Aorta (tissue), 5 donors: ENCODE measurements around the gene CRYGA. TPM values are rescaled to one million over a fixed set of nuclear protein-coding genes. Genes with fewer than 3 reads are reported as not detected.
"Not testable (repeated sequence)": the region's sequence is repeated elsewhere in the genome, so short reads cannot be mapped to it uniquely, and the experiment has no call there.

Experiments used
- ATAC-seq: fragments of 200-7000 bp; cut with Tn5 transposase; one replicate; pipeline ENCODE4 v1.9.1; 2022; ENCODE audit warnings: moderate library complexity; ENCODE audit not compliant: low FRiP score
- DNase-seq, 2 donors: peaks; one replicate each; pipeline ENCODE4 v3.0.0-alpha.2; 2020
- H3K27ac ChIP-seq, 2 donors: one replicate each; pipeline ENCODE4 v1.5.1; 2013; ENCODE audit warnings: low read length in 2 of 2, mild to moderate bottlenecking in 2 of 2, moderate library complexity in 2 of 2, control low read depth in 1 of 2, inconsistent platforms in 1 of 2, low read depth in 1 of 2
- H3K27me3 ChIP-seq, 2 donors: one replicate each; pipeline ENCODE4 v1.6.1; 2013; ENCODE audit warnings: control low read depth in 1 of 2, low read length in 1 of 2, mild to moderate bottlenecking in 1 of 2, moderate library complexity in 1 of 2; ENCODE audit not compliant: insufficient read depth in 2 of 2, control insufficient read depth in 1 of 2
- H3K36me3 ChIP-seq, 2 donors: one replicate each; pipeline ENCODE4 v1.6.1; 2013; ENCODE audit warnings: control low read depth in 1 of 2, low read length in 1 of 2, mild to moderate bottlenecking in 1 of 2; ENCODE audit not compliant: insufficient read depth in 2 of 2, control insufficient read depth in 1 of 2
- H3K4me1 ChIP-seq, 2 donors: one replicate each; pipeline ENCODE4 v1.6.1; 2013; ENCODE audit warnings: low read length in 2 of 2, control low read depth in 1 of 2, mild to moderate bottlenecking in 1 of 2, moderate library complexity in 1 of 2; ENCODE audit not compliant: insufficient read depth in 2 of 2, control insufficient read depth in 1 of 2
- H3K4me3 ChIP-seq, 2 donors: one replicate each; pipeline ENCODE4 v1.5.1; 2013; ENCODE audit warnings: low read length in 2 of 2, control low read depth in 1 of 2, mild to moderate bottlenecking in 1 of 2
- H3K9me3 ChIP-seq: one replicate; pipeline ENCODE4 v1.6.1; 2013; ENCODE audit warnings: mild to moderate bottlenecking, low read length; ENCODE audit not compliant: control insufficient read depth
- WGBS, 2 donors: extraction: QIAGEN DNeasy Blood & Tissue Kit; methylation state at CpG; one replicate each; pipeline ENCODE4 v1.1.7; 2013; 5-methylcytosine and 5-hydroxymethylcytosine counted together
- intact Hi-C, 2 donors: fragments of 100-400 bp; cut with DNase I; formaldehyde crosslinking; loops; one replicate each; pipeline versions ENCODE4 v1.14.2 to v1.15.0; 2022
- polyA plus RNA-seq, 2 donors: library from polyadenylated mRNA; stranded (reverse); fragments of 200-250 nt; gene quantifications; one replicate each; pipeline ENCODE4 v1.2.3, GENCODE V29; 2013
- total RNA-seq, 2 donors: library from RNA; stranded (reverse); fragmentation: NEBNext Ultra II Directional; extraction: Animal tissue kit (Norgen Biotek cat#: 25700); gene quantifications; one replicate each; pipeline ENCODE4 v1.2.1, GENCODE V29; 2021
- donor health status: healthy with polysubstance abuse.
- donor health status: Bipolar disorder and iron deficiency.
- donor health status: DM: no; HTN: no; CAD: no.
- donor health status: DM: no; HTN: no; CAD: no.
- donor health status: DM: yes; HTN: yes; CAD: no.

Gene CRYGA
- total and polyA plus RNA-seq, 4 donors: not detected

GRCh38 chr2:208135794-208136715, 27.3 kb downstream of the CRYGA start:
- Histone ChIP-seq H3K27me3 (no peaks in the 10 kb centered on the region), H3K36me3 (no peaks in the 10 kb centered on the region), H3K4me3 (no peak overlapping the region), H3K4me1 (no peaks in the 10 kb centered on the region), H3K27ac (no peak overlapping the region), H3K9me3 (no peaks in the 10 kb centered on the region)
- WGBS, 2 donors: 71 to 76% methylated on average over 11 of the region's 11 CpGs
- intact Hi-C loops: no loop called here
- no peak for DNase-seq
- ATAC-seq: peak; percentile 61

- H3K36me3 ChIP-seq: no peaks in the 10 kb centered on the region
- ATAC-seq: no peak
- no peaks in the 10 kb centered on the region for H3K4me1 ChIP-seq
- WGBS, 2 donors: 48 to 52% methylated on average over 8 of the region's 8 CpGs
- H3K27me3 ChIP-seq: no peaks in the 10 kb centered on the region
- H3K9me3 ChIP-seq: no peaks in the 10 kb centered on the region
- no peak for DNase-seq
- H3K4me3 ChIP-seq: no peak overlapping the region
- no peak overlapping the region for H3K27ac ChIP-seq
- intact Hi-C loops: no loop called here
Observed at GRCh38 chr2:208134928-208135586, 28.3 kb downstream of the CRYGA start.

GRCh38 chr2:208130712-208131110, 32.7 kb downstream of the CRYGA start:
- DNase-seq (no peak), ATAC-seq (no peak)
- no peaks in the 10 kb centered on the region for H3K36me3 ChIP-seq
- H3K27me3 ChIP-seq: peaks cover 0 to 2% of the 10 kb centered on the region in 2 donors
- H3K4me3 ChIP-seq: no peak overlapping the region
- no peak overlapping the region for H3K27ac ChIP-seq
- intact Hi-C loops: no loop called here
- WGBS, 2 donors: 40 to 46% methylated on average over 6 of the region's 6 CpGs
- H3K4me1 ChIP-seq: no peaks in the 10 kb centered on the region
- no peaks in the 10 kb centered on the region for H3K9me3 ChIP-seq

- intact Hi-C loops: no loop called here
- 56 to 58% methylated on average over 19 of the region's 19 CpGs for WGBS, 2 donors
- ATAC-seq: no peak
Observed at GRCh38 chr2:208129744-208130711, 33.4 kb downstream of the CRYGA start, which contains the start of gene CRYGC. CRYGC (minus strand) TSS chr2:208129828; CDS start chr2:208129792, 36 bp downstream.

GRCh38 chr2:208128136-208128535, 35.3 kb downstream of the CRYGA start:
- H3K9me3 ChIP-seq: no peaks in the 10 kb centered on the region
- intact Hi-C loops: no loop called here
- no peaks in the 10 kb centered on the region for H3K4me1 ChIP-seq
- no peak overlapping the region for H3K27ac ChIP-seq
- H3K4me3 ChIP-seq: no peak overlapping the region
- 91 to 95% methylated on average over 12 of the region's 12 CpGs for WGBS, 2 donors
- no peak for DNase-seq
- ATAC-seq: no peak
- no peaks in the 10 kb centered on the region for H3K36me3 ChIP-seq
- peaks cover 0 to 2% of the 10 kb centered on the region in 2 donors for H3K27me3 ChIP-seq

More at GRCh38 chr2:208129744-208130711, 33.4 kb downstream of the CRYGA start, which contains the start of gene CRYGC:
- H3K9me3 ChIP-seq: no peaks in the 10 kb centered on the region
- no peaks in the 10 kb centered on the region for H3K36me3 ChIP-seq
- peaks cover 0 to 2% of the 10 kb centered on the region in 2 donors for H3K27me3 ChIP-seq
- H3K4me1 ChIP-seq: no peaks in the 10 kb centered on the region
- no peak for DNase-seq
- H3K4me3 ChIP-seq: no peak within 1 kb of the TSS
- no peak within 1 kb of the TSS for H3K27ac ChIP-seq

GRCh38 chr2:208127090-208127489, 36.3 kb downstream of the CRYGA start:
- Histone ChIP-seq H3K27me3 (peaks cover 0 to 2% of the 10 kb centered on the region in 2 donors), H3K4me1 (no peaks in the 10 kb centered on the region), H3K36me3 (no peaks in the 10 kb centered on the region), H3K27ac (no peak overlapping the region), H3K9me3 (no peaks in the 10 kb centered on the region), H3K4me3 (no peak overlapping the region)
- WGBS, 2 donors: 94 to 97% methylated on average over 4 of the region's 4 CpGs
- ATAC-seq: no peak
- intact Hi-C loops: no loop called here
- DNase-seq: no peak

GRCh38 chr2:208125251-208125650, 38.1 kb downstream of the CRYGA start:
- Histone ChIP-seq H3K27me3 (peaks cover 0 to 2% of the 10 kb centered on the region in 2 donors), H3K9me3 (no peaks in the 10 kb centered on the region), H3K4me3 (no peak overlapping the region), H3K4me1 (no peaks in the 10 kb centered on the region), H3K36me3 (no peaks in the 10 kb centered on the region), H3K27ac (no peak overlapping the region)
- ATAC-seq (no peak), DNase-seq (no peak)
- 88 to 91% methylated on average over 4 of the region's 4 CpGs for WGBS, 2 donors
- intact Hi-C loops: no loop called here

- H3K9me3 ChIP-seq, H3K36me3 ChIP-seq, ATAC-seq, H3K27me3 ChIP-seq, intact Hi-C loops, H3K4me3 ChIP-seq, DNase-seq, H3K27ac ChIP-seq, H3K4me1 ChIP-seq: not testable (repeated sequence)
- 8 to 10% methylated on average over 40 to 46 of the region's 46 CpGs for WGBS, 2 donors
Observed at GRCh38 chr2:208124013-208124715, 39.2 kb downstream of the CRYGA start, which contains the start of gene CRYGD. CRYGD (minus strand) TSS chr2:208124524; CDS start chr2:208124473, 51 bp downstream.
